Measurements from ENCODE around the gene B4GALT5.

Gene B4GALT5

GRCh38 chr20:49660912-49661311, 52.8 kb downstream of the B4GALT5 start:
- TF ChIP-seq CTCF (IDR thresholded peaks at IDR 0.05), result no peak

- TF ChIP-seq CTCF (IDR thresholded peaks at IDR 0.05), result no peak
Observed at GRCh38 chr20:49659056-49659455, 54.6 kb downstream of the B4GALT5 start.

GRCh38 chr20:49658508-49658907, 55.2 kb downstream of the B4GALT5 start:
- TF ChIP-seq CTCF (IDR thresholded peaks at IDR 0.05), result no peak

- TF ChIP-seq CTCF (IDR thresholded peaks at IDR 0.05), result no peak
Observed at GRCh38 chr20:49657118-49657901, 56.4 kb downstream of the B4GALT5 start.

- TF ChIP-seq CTCF (IDR thresholded peaks at IDR 0.05), result no peak
Observed at GRCh38 chr20:49656304-49656703, 57.4 kb downstream of the B4GALT5 start.

GRCh38 chr20:49653925-49654434, 59.7 kb downstream of the B4GALT5 start:
- no peak for TF ChIP-seq CTCF (IDR thresholded peaks at IDR 0.05)

- no peak for TF ChIP-seq CTCF (IDR thresholded peaks at IDR 0.05)
Observed at GRCh38 chr20:49649672-49650071, 64.0 kb downstream of the B4GALT5 start.
